ENCODE results near the gene MAN1C1. TPM values are rescaled to one million over a fixed set of nuclear protein-coding genes. Genes with fewer than 3 reads are reported as not detected.

MAN1C1 gene
- total RNA-seq, 4 donors from 2014 or later, result 14.6 to 25.1 (median 17.5) TPM

- Histone ChIP-seq H3K36me3 (peaks cover 0 to 13% (median 0%) of the 10 kb centered on the region in 3 donors), H3K27me3 (no peaks in the 10 kb centered on the region), H3K9me3 (no peaks in the 10 kb centered on the region), H3K27ac (no peak overlapping the region), H3K4me3 (no peak overlapping the region), H3K4me1 (peaks cover 0 to 61% (median 19%) of the 10 kb centered on the region in 4 donors)
- TF ChIP-seq, protein P1, sequence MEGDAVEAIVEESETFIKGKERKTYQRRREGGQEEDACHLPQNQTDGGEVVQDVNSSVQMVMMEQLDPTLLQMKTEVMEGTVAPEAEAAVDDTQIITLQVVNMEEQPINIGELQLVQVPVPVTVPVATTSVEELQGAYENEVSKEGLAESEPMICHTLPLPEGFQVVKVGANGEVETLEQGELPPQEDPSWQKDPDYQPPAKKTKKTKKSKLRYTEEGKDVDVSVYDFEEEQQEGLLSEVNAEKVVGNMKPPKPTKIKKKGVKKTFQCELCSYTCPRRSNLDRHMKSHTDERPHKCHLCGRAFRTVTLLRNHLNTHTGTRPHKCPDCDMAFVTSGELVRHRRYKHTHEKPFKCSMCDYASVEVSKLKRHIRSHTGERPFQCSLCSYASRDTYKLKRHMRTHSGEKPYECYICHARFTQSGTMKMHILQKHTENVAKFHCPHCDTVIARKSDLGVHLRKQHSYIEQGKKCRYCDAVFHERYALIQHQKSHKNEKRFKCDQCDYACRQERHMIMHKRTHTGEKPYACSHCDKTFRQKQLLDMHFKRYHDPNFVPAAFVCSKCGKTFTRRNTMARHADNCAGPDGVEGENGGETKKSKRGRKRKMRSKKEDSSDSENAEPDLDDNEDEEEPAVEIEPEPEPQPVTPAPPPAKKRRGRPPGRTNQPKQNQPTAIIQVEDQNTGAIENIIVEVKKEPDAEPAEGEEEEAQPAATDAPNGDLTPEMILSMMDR (IDR thresholded peaks at IDR 0.05), result no peak
- TF ChIP-seq POLR2A (IDR thresholded peaks at IDR 0.05) (no peak), EP300 (IDR thresholded peaks at IDR 0.05) (no peak)
- no peak for DNase-seq (ENCODE audit: low spot score in 2 of 2)
- WGBS, 2 donors, result 88 to 90% methylated on average over 20 to 22 of the region's 22 CpGs
Observed at GRCh38 chr1:25746299-25747045, 129.9 kb downstream of the MAN1C1 start.

DNA sequence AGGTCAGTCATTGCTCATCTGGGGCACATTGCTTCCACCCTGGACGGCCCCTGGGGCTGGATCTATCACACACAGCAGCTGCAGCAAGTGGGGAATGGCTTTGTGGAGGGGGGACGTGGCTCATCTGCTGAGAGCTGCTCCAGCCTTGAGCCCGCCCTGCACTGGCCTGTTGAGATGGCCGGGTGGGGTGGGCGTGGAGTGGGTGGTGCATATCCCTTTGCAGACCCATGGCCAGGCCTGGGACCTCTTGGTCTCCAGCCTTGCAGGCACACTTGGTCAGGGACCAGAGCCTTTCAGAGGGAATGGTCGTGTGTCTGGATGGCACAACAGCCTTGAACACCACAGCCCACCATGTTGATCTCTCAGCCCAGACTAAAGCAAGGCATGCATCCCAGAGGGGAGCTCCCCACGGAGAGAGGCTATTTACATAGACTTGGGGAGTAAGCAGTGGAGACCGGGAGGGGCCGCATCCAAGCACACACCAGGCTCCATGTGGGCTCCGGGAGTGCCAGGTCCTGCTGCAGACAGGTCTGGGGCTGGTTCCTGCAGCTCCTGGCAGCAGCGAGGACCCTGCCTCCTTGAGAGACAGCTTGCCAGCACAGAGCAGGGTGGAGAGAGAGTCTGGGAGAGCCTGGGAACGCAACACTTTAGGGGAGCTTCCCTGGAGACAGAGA is 130.6 kb downstream of the MAN1C1 start:
- Histone ChIP-seq H3K4me3 (no peak overlapping the region), H3K27ac (no peak overlapping the region), H3K4me1 (peaks cover 0 to 57% (median 19%) of the 10 kb centered on the region in 4 donors), H3K36me3 (peaks cover 0 to 17% (median 0%) of the 10 kb centered on the region in 3 donors), H3K27me3 (no peaks in the 10 kb centered on the region), H3K9me3 (no peaks in the 10 kb centered on the region)
- 71 to 75% methylated on average over 11 of the region's 12 CpGs for WGBS, 2 donors
- TF ChIP-seq EP300 (IDR thresholded peaks at IDR 0.05), result no peak
- TF ChIP-seq, protein P1 (IDR thresholded peaks at IDR 0.05), result no peak
- no peak for TF ChIP-seq POLR2A (IDR thresholded peaks at IDR 0.05)
- no peak for DNase-seq (ENCODE audit: low spot score in 2 of 2)

GRCh38 chr1:25748531-25749205 is 132.1 kb downstream of the MAN1C1 start:
- DNase-seq (ENCODE audit: low spot score in 2 of 2), result no peak
- Histone ChIP-seq H3K9me3 (no peaks in the 10 kb centered on the region), H3K27me3 (no peaks in the 10 kb centered on the region), H3K36me3 (peaks cover 0 to 28% (median 0%) of the 10 kb centered on the region in 3 donors), H3K27ac (no peak overlapping the region), H3K4me3 (no peak overlapping the region), H3K4me1 (peaks cover 0 to 45% (median 11%) of the 10 kb centered on the region in 4 donors)
- TF ChIP-seq POLR2A (IDR thresholded peaks at IDR 0.05) (no peak), EP300 (IDR thresholded peaks at IDR 0.05) (no peak)
- TF ChIP-seq, protein P1 (IDR thresholded peaks at IDR 0.05), result no peak
- 80 to 83% methylated on average over 6 to 8 of the region's 8 CpGs for WGBS, 2 donors

- Histone ChIP-seq H3K36me3 (peaks cover 0 to 40% (median 0%) of the 10 kb centered on the region in 3 donors), H3K9me3 (no peaks in the 10 kb centered on the region), H3K27ac (no peak overlapping the region), H3K4me3 (no peak overlapping the region), H3K27me3 (no peaks in the 10 kb centered on the region), H3K4me1 (peaks cover 0 to 31% (median 0%) of the 10 kb centered on the region in 4 donors)
- TF ChIP-seq POLR2A (IDR thresholded peaks at IDR 0.05) (no peak), EP300 (IDR thresholded peaks at IDR 0.05) (no peak)
- TF ChIP-seq, protein P1 (IDR thresholded peaks at IDR 0.05), result no peak
- no peak for DNase-seq (ENCODE audit: low spot score in 2 of 2)
- WGBS, 2 donors, result 86 to 87% methylated on average over 6 of the region's 6 CpGs
Observed at GRCh38 chr1:25750923-25751605, 134.5 kb downstream of the MAN1C1 start.
